HEK293T (cell line): ENCODE measurements around the gene CDH4.

Source experiments
- CTCF ChIA-PET: fragments of 350-600 bp; formaldehyde crosslinking; extraction: SDS; loops from one replicate; lab custom pipeline; 2021; ENCODE audit warnings: antibody characterized with exemption, inconsistent platforms; lab: Yijun Ruan, JAX
- POLR2A ChIA-PET: fragments of 350-600 bp; formaldehyde crosslinking; extraction: SDS; loops from one replicate; lab custom pipeline; 2020; ENCODE audit warnings: antibody characterized with exemption, inconsistent platforms; lab: Yijun Ruan, JAX
- DNase-seq: peaks from one replicate; pipeline ENCODE4 v3.0.0; 2012; ENCODE audit warnings: mixed read lengths; ENCODE audit errors: extremely low spot score
- ARNT ChIP-seq: fragments of 450-650 bp; IDR thresholded peaks from 2 replicates; pipeline ENCODE4 v1.6.1; 2017; ENCODE audit warnings: mild to moderate bottlenecking
- BHLHE40 ChIP-seq: fragments of 450-650 bp; IDR thresholded peaks from 2 replicates; pipeline ENCODE4 v1.6.1; 2016; ENCODE audit warnings: mild to moderate bottlenecking, moderate library complexity, borderline replicate concordance
- CTBP1 ChIP-seq: fragments of 450-650 bp; IDR thresholded peaks from 2 replicates; pipeline ENCODE4 v1.6.1; 2016; ENCODE audit warnings: borderline replicate concordance
- ELF4 ChIP-seq: fragments of 450-650 bp; IDR thresholded peaks from 2 replicates; pipeline ENCODE4 v1.6.1; 2017; ENCODE audit warnings: antibody characterized with exemption
- FOXA1 ChIP-seq: fragments of 450-650 bp; IDR thresholded peaks from 2 replicates; pipeline ENCODE4 v1.6.1; 2016; ENCODE audit warnings: mild to moderate bottlenecking
- FOXK2 ChIP-seq: fragments of 450-650 bp; IDR thresholded peaks from 2 replicates; pipeline ENCODE4 v1.6.1; 2016; ENCODE audit warnings: mild to moderate bottlenecking
- FOXM1 ChIP-seq: fragments of 450-650 bp; IDR thresholded peaks from 2 replicates; pipeline ENCODE4 v1.6.1; 2017; ENCODE audit warnings: mild to moderate bottlenecking, borderline replicate concordance
- HDGF ChIP-seq: fragments of 450-650 bp; IDR thresholded peaks from 2 replicates; pipeline ENCODE4 v1.6.1; 2017; ENCODE audit warnings: antibody characterized with exemption, borderline replicate concordance
- L3MBTL2 ChIP-seq: fragments of 450-650 bp; conservative IDR thresholded peaks from 2 replicates; pipeline ENCODE4 v1.6.1; 2016; ENCODE audit warnings: mild to moderate bottlenecking
- LEF1 ChIP-seq: fragments of 450-650 bp; IDR thresholded peaks from 2 replicates; pipeline ENCODE4 v1.6.1; 2017; ENCODE audit warnings: mild to moderate bottlenecking, borderline replicate concordance
- NFRKB ChIP-seq: fragments of 450-650 bp; IDR thresholded peaks from 2 replicates; pipeline ENCODE4 v1.6.1; 2016; ENCODE audit warnings: mild to moderate bottlenecking, moderate library complexity
- PKNOX1 ChIP-seq: fragments of 450-650 bp; IDR thresholded peaks from 2 replicates; pipeline ENCODE4 v1.6.1; 2016
- SP1 ChIP-seq: fragments of 450-650 bp; IDR thresholded peaks from 2 replicates; pipeline ENCODE4 v1.6.1; 2017
- SUZ12 ChIP-seq: fragments of 450-650 bp; IDR thresholded peaks from 2 replicates; pipeline ENCODE4 v1.6.1; 2016; ENCODE audit warnings: mild to moderate bottlenecking
- TARDBP ChIP-seq: fragments of 450-650 bp; IDR thresholded peaks from 2 replicates; pipeline ENCODE4 v1.6.1; 2016
- ZNF384 ChIP-seq: fragments of 450-650 bp; IDR thresholded peaks from 2 replicates; pipeline ENCODE4 v1.6.1; 2016

CDH4 gene

GRCh38 chr20:61926796-61927192 is 674.7 kb downstream of the CDH4 start:
- CTCF ChIA-PET: no interaction called here
- POLR2A ChIA-PET: no interaction called here
- TF ChIP-seq LEF1: no peak
- TF ChIP-seq HDGF: no peak
- no peak for TF ChIP-seq ARNT
- no peak for TF ChIP-seq ZNF384
- TF ChIP-seq SUZ12: no peak
- TF ChIP-seq FOXM1: no peak
- TF ChIP-seq ELF4: no peak
- TF ChIP-seq FOXA1: no peak
- TF ChIP-seq CTBP1: no peak
- TF ChIP-seq FOXK2: no peak
- TF ChIP-seq TARDBP: no peak
- TF ChIP-seq L3MBTL2: no peak
- no peak for DNase-seq

GRCh38 chr20:61927193-61927825 is 675.2 kb downstream of the CDH4 start:
- POLR2A ChIA-PET: no interaction called here
- TF ChIP-seq CTBP1 (no peak), SP1 (no peak), NFRKB (no peak), PKNOX1 (no peak), BHLHE40 (no peak), HDGF (no peak), LEF1 (no peak), FOXA1 (no peak), SUZ12 (no peak), TARDBP (no peak), ZNF384 (no peak), FOXM1 (no peak), ARNT (no peak), L3MBTL2 (no peak), ELF4 (no peak)
- no peak for DNase-seq
- CTCF ChIA-PET: no interaction called here

- ChIA-PET POLR2A (no interaction called here), CTCF (no interaction called here)
- TF ChIP-seq SUZ12 (no peak), NFRKB (no peak), FOXA1 (no peak), CTBP1 (no peak), FOXK2 (no peak)
- no peak for DNase-seq
Measured at GRCh38 chr20:61927826-61928541, 675.9 kb downstream of the CDH4 start.

GRCh38 chr20:61929561-61929960 is 677.5 kb downstream of the CDH4 start:
- TF ChIP-seq SP1: no peak
- no peak for TF ChIP-seq FOXM1
- TF ChIP-seq FOXA1: no peak
- TF ChIP-seq PKNOX1: no peak
- no peak for TF ChIP-seq LEF1
- no peak for TF ChIP-seq SUZ12
- TF ChIP-seq ZNF384: no peak
- TF ChIP-seq L3MBTL2: no peak
- no peak for TF ChIP-seq TARDBP
- no peak for TF ChIP-seq BHLHE40
- no peak for TF ChIP-seq NFRKB
- no peak for TF ChIP-seq ARNT
- DNase-seq: no peak
- CTCF ChIA-PET: no interaction called here
- POLR2A ChIA-PET: no interaction called here

- ChIA-PET CTCF (no interaction called here), POLR2A (no interaction called here)
- TF ChIP-seq LEF1: no peak
- TF ChIP-seq ARNT: no peak
- no peak for TF ChIP-seq SP1
- no peak for TF ChIP-seq ZNF384
- no peak for TF ChIP-seq NFRKB
- DNase-seq: no peak
Measured at GRCh38 chr20:61929971-61930666, 678.1 kb downstream of the CDH4 start.

GRCh38 chr20:61930776-61931475 is 678.9 kb downstream of the CDH4 start:
- ChIA-PET CTCF (no interaction called here), POLR2A (no interaction called here)
- TF ChIP-seq CTBP1: no peak
- no peak for TF ChIP-seq ZNF384
- TF ChIP-seq HDGF: no peak
- no peak for TF ChIP-seq PKNOX1
- no peak for TF ChIP-seq NFRKB
- no peak for TF ChIP-seq FOXM1
- TF ChIP-seq BHLHE40: no peak
- TF ChIP-seq L3MBTL2: no peak
- TF ChIP-seq FOXA1: no peak
- no peak for TF ChIP-seq FOXK2
- no peak for TF ChIP-seq TARDBP
- no peak for TF ChIP-seq ELF4
- TF ChIP-seq SP1: no peak
- no peak for TF ChIP-seq LEF1
- TF ChIP-seq ARNT: no peak
- no peak for TF ChIP-seq SUZ12
- DNase-seq: no peak
